CD4-positive, CD25-positive, alpha-beta regulatory T cell (primary cell): ENCODE results near the gene SDK1. TPM values are rescaled to one million over a fixed set of nuclear protein-coding genes. Genes with fewer than 3 reads are reported as not detected.
"Not testable (repeated sequence)": the region's sequence is repeated elsewhere in the genome, so short reads cannot be mapped to it uniquely, and the experiment has no call there.

ENCODE experiments used
- ATAC-seq, 2 donors: fragments of 150-1000 bp; cut with Tn5 transposase; one replicate each; pipeline ENCODE4 v1.10.0; 2021; ENCODE audit warnings: low read depth in 2 of 2, moderate number of reproducible peaks in 2 of 2, moderate library complexity in 1 of 2
- DNase-seq, 3 donors: peaks; one replicate each; pipeline versions ENCODE4 v3.0.0 to v3.0.0-alpha.2; 2012 to 2022; ENCODE audit warnings: mixed read lengths in 1 of 3
- H3K27ac ChIP-seq: one replicate; pipeline ENCODE4 v1.7.0; 2013; ENCODE audit warnings: mild to moderate bottlenecking, low read length; ENCODE audit not compliant: insufficient read depth, poor library complexity, severe bottlenecking
- H3K27me3 ChIP-seq: one replicate; pipeline ENCODE4 v1.7.0; 2013; ENCODE audit warnings: low read length; ENCODE audit not compliant: control insufficient read depth, insufficient read depth
- H3K36me3 ChIP-seq: one replicate; pipeline ENCODE4 v1.7.0; 2013; ENCODE audit warnings: mild to moderate bottlenecking, low read length, moderate library complexity; ENCODE audit not compliant: control insufficient read depth, insufficient read depth
- H3K4me1 ChIP-seq: 2 replicates; pipeline ENCODE4 v1.7.0; 2013; ENCODE audit warnings: mild to moderate bottlenecking, low read length; ENCODE audit not compliant: insufficient read depth, control insufficient read depth, poor library complexity, severe bottlenecking
- H3K4me3 ChIP-seq: one replicate; pipeline ENCODE4 v1.7.0; 2013; ENCODE audit warnings: low read depth, mild to moderate bottlenecking, low read length, moderate library complexity
- H3K9me3 ChIP-seq, 2 experiments: 1 replicate in 1 of 2; 2 replicates in 1 of 2; pipeline ENCODE4 v1.7.0; 2013; ENCODE audit warnings: low read length in 2 of 2, mild to moderate bottlenecking in 1 of 2, moderate library complexity in 1 of 2; ENCODE audit not compliant: control insufficient read depth in 2 of 2
- H3K27ac Mint-ChIP-seq, 3 donors: one replicate each; pipeline ENCODE4 v1.8.0; 2020 to 2022; ENCODE audit warnings: mild to moderate bottlenecking in 3 of 3, mixed read lengths in 3 of 3, moderate library complexity in 2 of 3
- H3K27me3 Mint-ChIP-seq: one replicate; pipeline ENCODE4 v1.8.0; 2022; ENCODE audit warnings: mild to moderate bottlenecking, mixed read lengths
- H3K36me3 Mint-ChIP-seq: one replicate; pipeline ENCODE4 v1.8.0; 2020; ENCODE audit warnings: mixed read lengths
- H3K4me1 Mint-ChIP-seq, 4 donors: one replicate each; pipeline ENCODE4 v1.8.0; 2020 to 2022; ENCODE audit warnings: mixed read lengths in 4 of 4, mild to moderate bottlenecking in 1 of 4
- H3K4me3 Mint-ChIP-seq, 4 donors: one replicate each; pipeline ENCODE4 v1.8.0; 2020 to 2022; ENCODE audit warnings: mild to moderate bottlenecking in 4 of 4, mixed read lengths in 4 of 4, moderate library complexity in 3 of 4
- H3K9me3 Mint-ChIP-seq, 7 donors: one replicate each; pipeline ENCODE4 v1.8.0; 2020 to 2022; ENCODE audit warnings: mixed read lengths in 7 of 7, mild to moderate bottlenecking in 3 of 7, moderate library complexity in 2 of 7
- polyA plus RNA-seq, 4 donors: library from polyadenylated mRNA; unstranded; fragments of 300-500 nt; fragmentation: Illumina TruSeq; gene quantifications; one replicate each; pipeline ENCODE4 v1.2.3, GENCODE V29; 2021
- total RNA-seq: library from RNA; stranded (reverse); gene quantifications from one replicate; pipeline ENCODE4 v1.2.3, GENCODE V29; 2022

The SDK1 gene
- total and polyA plus RNA-seq, 5 donors from 2014 or later, result 0.47 TPM; not detected in 4

- H3K9me3 ChIP-seq, result no peaks in the 10 kb centered on the region
- no peak overlapping the region for H3K27ac Mint-ChIP-seq
- peaks cover 0 to 3% (median 0%) of the 10 kb centered on the region in 7 donors for H3K9me3 Mint-ChIP-seq
- no peaks in the 10 kb centered on the region for H3K4me1 Mint-ChIP-seq
- H3K27me3 Mint-ChIP-seq, result no peaks in the 10 kb centered on the region
- no peak for DNase-seq
- no peaks in the 10 kb centered on the region for H3K36me3 ChIP-seq
- H3K36me3 Mint-ChIP-seq, result no peaks in the 10 kb centered on the region
- no peak overlapping the region for H3K27ac ChIP-seq
- H3K27me3 ChIP-seq, result no peaks in the 10 kb centered on the region
- no peak for ATAC-seq
- H3K4me3 Mint-ChIP-seq, result no peak overlapping the region
- H3K4me1 ChIP-seq, result no peaks in the 10 kb centered on the region
- H3K4me3 ChIP-seq, result no peak overlapping the region
Observed at GRCh38 chr7:3959364-3959763, 658.3 kb downstream of the SDK1 start.

- H3K4me1 Mint-ChIP-seq, result no peaks in the 10 kb centered on the region
- ATAC-seq (no peak), DNase-seq (no peak)
- H3K4me3 Mint-ChIP-seq, result no peak overlapping the region
- H3K36me3 Mint-ChIP-seq, result no peaks in the 10 kb centered on the region
- no peaks in the 10 kb centered on the region for H3K4me1 ChIP-seq
- no peaks in the 10 kb centered on the region for H3K9me3 ChIP-seq
- H3K27ac Mint-ChIP-seq, result no peak overlapping the region
- H3K9me3 Mint-ChIP-seq, result peaks cover 0 to 3% (median 0%) of the 10 kb centered on the region in 7 donors
- H3K36me3 ChIP-seq, result no peaks in the 10 kb centered on the region
- H3K4me3 ChIP-seq, result no peak overlapping the region
- no peaks in the 10 kb centered on the region for H3K27me3 ChIP-seq
- no peak overlapping the region for H3K27ac ChIP-seq
- no peaks in the 10 kb centered on the region for H3K27me3 Mint-ChIP-seq
Observed at GRCh38 chr7:3960050-3960763, 659.2 kb downstream of the SDK1 start.

GRCh38 chr7:3960942-3961341 lies 659.9 kb downstream of the SDK1 start:
- H3K4me3 Mint-ChIP-seq, result no peak overlapping the region
- H3K9me3 ChIP-seq, result no peaks in the 10 kb centered on the region
- H3K36me3 ChIP-seq, result no peaks in the 10 kb centered on the region
- ATAC-seq (no peak), DNase-seq (no peak)
- H3K36me3 Mint-ChIP-seq, result no peaks in the 10 kb centered on the region
- peaks cover 0 to 3% (median 0%) of the 10 kb centered on the region in 7 donors for H3K9me3 Mint-ChIP-seq
- no peaks in the 10 kb centered on the region for H3K4me1 ChIP-seq
- H3K27me3 ChIP-seq, result no peaks in the 10 kb centered on the region
- H3K27ac ChIP-seq, result no peak overlapping the region
- no peak overlapping the region for H3K4me3 ChIP-seq
- no peak overlapping the region for H3K27ac Mint-ChIP-seq
- no peaks in the 10 kb centered on the region for H3K4me1 Mint-ChIP-seq
- no peaks in the 10 kb centered on the region for H3K27me3 Mint-ChIP-seq

- Mint-ChIP-seq H3K27ac (no peak overlapping the region), H3K36me3 (no peaks in the 10 kb centered on the region), H3K4me1 (no peaks in the 10 kb centered on the region), H3K9me3 (peaks cover 0 to 3% (median 0%) of the 10 kb centered on the region in 7 donors), H3K27me3 (no peaks in the 10 kb centered on the region), H3K4me3 (no peak overlapping the region)
- Histone ChIP-seq H3K36me3 (no peaks in the 10 kb centered on the region), H3K27me3 (no peaks in the 10 kb centered on the region), H3K4me1 (no peaks in the 10 kb centered on the region), H3K27ac (no peak overlapping the region), H3K9me3 (no peaks in the 10 kb centered on the region), H3K4me3 (no peak overlapping the region)
- no peak for ATAC-seq
- DNase-seq, result no peak
Observed at GRCh38 chr7:3961857-3962503, 660.9 kb downstream of the SDK1 start.

- H3K9me3 ChIP-seq, H3K36me3 ChIP-seq, H3K9me3 Mint-ChIP-seq, H3K27me3 Mint-ChIP-seq, H3K27ac ChIP-seq, H3K4me3 ChIP-seq, H3K4me3 Mint-ChIP-seq, H3K27ac Mint-ChIP-seq, ATAC-seq, H3K4me1 ChIP-seq, H3K4me1 Mint-ChIP-seq, H3K36me3 Mint-ChIP-seq, H3K27me3 ChIP-seq, DNase-seq: not testable (repeated sequence)
Observed at GRCh38 chr7:3963768-3964167, 662.7 kb downstream of the SDK1 start.

- Histone ChIP-seq H3K27me3 (no peaks in the 10 kb centered on the region), H3K27ac (no peak overlapping the region), H3K36me3 (no peaks in the 10 kb centered on the region), H3K9me3 (no peaks in the 10 kb centered on the region), H3K4me1 (no peaks in the 10 kb centered on the region), H3K4me3 (no peak overlapping the region)
- DNase-seq (no peak), ATAC-seq (no peak)
- Mint-ChIP-seq H3K36me3 (no peaks in the 10 kb centered on the region), H3K27me3 (no peaks in the 10 kb centered on the region), H3K27ac (no peak overlapping the region), H3K4me3 (no peak overlapping the region), H3K9me3 (peaks cover 0 to 3% (median 0%) of the 10 kb centered on the region in 7 donors), H3K4me1 (no peaks in the 10 kb centered on the region)
Observed at GRCh38 chr7:3964980-3965606, 664.0 kb downstream of the SDK1 start.

- Histone ChIP-seq H3K27ac (no peak overlapping the region), H3K4me3 (no peak overlapping the region), H3K4me1 (no peaks in the 10 kb centered on the region), H3K36me3 (no peaks in the 10 kb centered on the region), H3K27me3 (no peaks in the 10 kb centered on the region), H3K9me3 (no peaks in the 10 kb centered on the region)
- no peaks in the 10 kb centered on the region for H3K4me1 Mint-ChIP-seq
- DNase-seq (no peak), ATAC-seq (no peak)
- no peaks in the 10 kb centered on the region for H3K27me3 Mint-ChIP-seq
- peaks cover 0 to 3% (median 0%) of the 10 kb centered on the region in 7 donors for H3K9me3 Mint-ChIP-seq
- H3K27ac Mint-ChIP-seq, result no peak overlapping the region
- H3K36me3 Mint-ChIP-seq, result no peaks in the 10 kb centered on the region
- H3K4me3 Mint-ChIP-seq, result no peak overlapping the region
Observed at GRCh38 chr7:3965794-3966395, 664.8 kb downstream of the SDK1 start.
